Neural cell (in vitro differentiated cells): Measurements from ENCODE around the gene KIF16B. TPM values are rescaled to one million over a fixed set of nuclear protein-coding genes. Genes with fewer than 3 reads are reported as not detected.

Source experiments
- H2AFZ ChIP-seq: fragments of 200-600, 300-800 bp; sonication (generic), shearing (Covaris generic); 2 replicates; pipeline ENCODE4 v1.6.0; 2014; ENCODE audit warnings: low read depth, mild to moderate bottlenecking, antibody characterized with exemption, low read length, moderate library complexity
- H3F3A ChIP-seq: fragments of 200-600 bp; shearing (Covaris generic); 2 replicates; pipeline ENCODE4 v1.6.1; 2016; ENCODE audit warnings: mild to moderate bottlenecking, moderate library complexity, mixed read lengths, antibody characterized with exemption, low read length; ENCODE audit not compliant: insufficient read depth, poor library complexity, severe bottlenecking
- H3K27ac ChIP-seq: fragments of 200-600, 300-800 bp; sonication (generic), shearing (Covaris generic); 2 replicates; pipeline ENCODE4 v1.5.1; 2014; ENCODE audit warnings: mild to moderate bottlenecking, low read length, moderate library complexity
- H3K27me3 ChIP-seq: fragments of 300-800, 200-600 bp; sonication (generic), shearing (Covaris generic); 2 replicates; pipeline ENCODE4 v1.6.0; 2014; ENCODE audit warnings: mild to moderate bottlenecking, low read depth, low read length, moderate library complexity; ENCODE audit not compliant: insufficient read depth
- H3K36me3 ChIP-seq: fragments of 300-800, 200-600 bp; sonication (generic), shearing (Covaris generic); 2 replicates; pipeline ENCODE4 v1.5.1; 2014; ENCODE audit warnings: mild to moderate bottlenecking, antibody characterized with exemption, low read length, moderate library complexity; ENCODE audit not compliant: insufficient read depth
- H3K4me2 ChIP-seq: fragments of 300-800, 200-600 bp; sonication (generic), shearing (Covaris generic); 2 replicates; pipeline ENCODE4 v1.6.0; 2014; ENCODE audit warnings: mild to moderate bottlenecking, low read length
- H3K4me3 ChIP-seq: fragments of 300-800, 200-600 bp; sonication (generic), shearing (Covaris generic); 2 replicates; pipeline ENCODE4 v1.5.1; 2014; ENCODE audit warnings: mild to moderate bottlenecking, low read length, moderate library complexity
- H3K79me2 ChIP-seq: fragments of 200-600 bp; shearing (Covaris generic); replicated peaks from 2 replicates; pipeline ENCODE4 v1.6.0; 2014; ENCODE audit warnings: mild to moderate bottlenecking, low read length, moderate library complexity; ENCODE audit not compliant: insufficient read depth
- H3K9ac ChIP-seq: fragments of 300-800, 200-600 bp; sonication (generic), shearing (Covaris generic); 2 replicates; pipeline ENCODE4 v1.6.1; 2016; ENCODE audit warnings: mild to moderate bottlenecking, low read length, mixed read lengths
- H3K9me2 ChIP-seq: fragments of 200-600 bp; shearing (Covaris generic); 2 replicates; pipeline ENCODE4 v1.6.1; 2016; ENCODE audit warnings: mild to moderate bottlenecking, low read length, mixed read lengths; ENCODE audit not compliant: insufficient read depth
- H3K9me3 ChIP-seq: fragments of 200-600, 300-800 bp; sonication (generic), shearing (Covaris generic); 2 replicates; pipeline ENCODE4 v1.6.1; 2016; ENCODE audit warnings: mild to moderate bottlenecking, mixed run types, low read length, moderate library complexity, mixed read lengths
- H4K20me1 ChIP-seq: fragments of 200-600 bp; shearing (Covaris generic); 2 replicates; pipeline ENCODE4 v1.6.1; 2016; ENCODE audit warnings: mild to moderate bottlenecking, mixed run types; ENCODE audit not compliant: insufficient read depth
- EP300 ChIP-seq: fragments of 450-650 bp; conservative IDR thresholded peaks from 2 replicates; pipeline ENCODE4 v1.6.1; 2014; ENCODE audit warnings: antibody characterized with exemption, mild to moderate bottlenecking, moderate library complexity; ENCODE audit not compliant: poor library complexity, severe bottlenecking
- EZH2 ChIP-seq: fragments of 200-600, 300-800 bp; shearing (Covaris generic), sonication (generic); IDR thresholded peaks from 2 replicates; pipeline ENCODE4 v1.6.1; 2014; ENCODE audit warnings: antibody characterized with exemption, low read length, borderline replicate concordance, mild to moderate bottlenecking; ENCODE audit not compliant: insufficient read depth, poor library complexity, severe bottlenecking
- MXI1 ChIP-seq: fragments of 450-650 bp; conservative IDR thresholded peaks from 2 replicates; pipeline ENCODE4 v1.6.1; 2014; ENCODE audit warnings: antibody characterized with exemption, mild to moderate bottlenecking; ENCODE audit not compliant: poor library complexity, severe bottlenecking
- POLR2AphosphoS5 ChIP-seq: IDR thresholded peaks from 2 replicates; pipeline ENCODE4 v1.6.1; 2012
- RAD21 ChIP-seq: fragments of 450-650 bp; conservative IDR thresholded peaks from 2 replicates; pipeline ENCODE4 v1.6.1; 2014; ENCODE audit warnings: antibody characterized with exemption, mild to moderate bottlenecking, moderate library complexity
- SMC3 ChIP-seq: fragments of 450-650 bp; conservative IDR thresholded peaks from 2 replicates; pipeline ENCODE4 v1.6.1; 2014; ENCODE audit warnings: antibody characterized with exemption, mild to moderate bottlenecking, moderate library complexity; ENCODE audit not compliant: poor library complexity
- TAF1 ChIP-seq: IDR thresholded peaks from 2 replicates; pipeline ENCODE4 v1.6.1; 2012; ENCODE audit warnings: low read depth
- polyA plus RNA-seq: library from polyadenylated mRNA; depleted of rRNA; stranded (reverse); fragments of >200 nt; gene quantifications from 2 replicates; pipeline ENCODE4 v1.2.3, GENCODE V29; 2014
- TF ChIP-seq, protein P1 (sequence below): fragments of 450-650 bp; IDR thresholded peaks from 2 replicates; pipeline ENCODE4 v1.5.1; 2014; ENCODE audit warnings: antibody characterized with exemption, mild to moderate bottlenecking, moderate library complexity; ENCODE audit not compliant: poor library complexity, severe bottlenecking
- TF ChIP-seq, protein P2 (sequence below): IDR thresholded peaks from 2 replicates; pipeline ENCODE4 v1.6.1; 2012; ENCODE audit warnings: borderline replicate concordance

KIF16B gene
- polyA plus RNA-seq, 1 donor from 2014 or later, result 3.8 TPM

GRCh38 chr20:16352751-16353416, 220.4 kb downstream of the KIF16B start:
- Histone ChIP-seq H3K4me2 (no peak overlapping the region), H4K20me1 (no peaks in the 10 kb centered on the region), H3K27ac (no peak overlapping the region), H2AFZ (no peak overlapping the region), H3K9me3 (no peaks in the 10 kb centered on the region), H3F3A (no peaks in the 10 kb centered on the region), H3K27me3 (no peaks in the 10 kb centered on the region), H3K79me2 (no peaks in the 10 kb centered on the region), H3K9ac (no peak overlapping the region), H3K36me3 (no peaks in the 10 kb centered on the region), H3K9me2 (no peaks in the 10 kb centered on the region), H3K4me3 (no peak overlapping the region)
- TF ChIP-seq EP300 (no peak), EZH2 (no peak), TAF1 (no peak), SMC3 (no peak), POLR2AphosphoS5 (no peak), MXI1 (no peak)
- TF ChIP-seq, protein P1, sequence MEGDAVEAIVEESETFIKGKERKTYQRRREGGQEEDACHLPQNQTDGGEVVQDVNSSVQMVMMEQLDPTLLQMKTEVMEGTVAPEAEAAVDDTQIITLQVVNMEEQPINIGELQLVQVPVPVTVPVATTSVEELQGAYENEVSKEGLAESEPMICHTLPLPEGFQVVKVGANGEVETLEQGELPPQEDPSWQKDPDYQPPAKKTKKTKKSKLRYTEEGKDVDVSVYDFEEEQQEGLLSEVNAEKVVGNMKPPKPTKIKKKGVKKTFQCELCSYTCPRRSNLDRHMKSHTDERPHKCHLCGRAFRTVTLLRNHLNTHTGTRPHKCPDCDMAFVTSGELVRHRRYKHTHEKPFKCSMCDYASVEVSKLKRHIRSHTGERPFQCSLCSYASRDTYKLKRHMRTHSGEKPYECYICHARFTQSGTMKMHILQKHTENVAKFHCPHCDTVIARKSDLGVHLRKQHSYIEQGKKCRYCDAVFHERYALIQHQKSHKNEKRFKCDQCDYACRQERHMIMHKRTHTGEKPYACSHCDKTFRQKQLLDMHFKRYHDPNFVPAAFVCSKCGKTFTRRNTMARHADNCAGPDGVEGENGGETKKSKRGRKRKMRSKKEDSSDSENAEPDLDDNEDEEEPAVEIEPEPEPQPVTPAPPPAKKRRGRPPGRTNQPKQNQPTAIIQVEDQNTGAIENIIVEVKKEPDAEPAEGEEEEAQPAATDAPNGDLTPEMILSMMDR, result no peak

DNA sequence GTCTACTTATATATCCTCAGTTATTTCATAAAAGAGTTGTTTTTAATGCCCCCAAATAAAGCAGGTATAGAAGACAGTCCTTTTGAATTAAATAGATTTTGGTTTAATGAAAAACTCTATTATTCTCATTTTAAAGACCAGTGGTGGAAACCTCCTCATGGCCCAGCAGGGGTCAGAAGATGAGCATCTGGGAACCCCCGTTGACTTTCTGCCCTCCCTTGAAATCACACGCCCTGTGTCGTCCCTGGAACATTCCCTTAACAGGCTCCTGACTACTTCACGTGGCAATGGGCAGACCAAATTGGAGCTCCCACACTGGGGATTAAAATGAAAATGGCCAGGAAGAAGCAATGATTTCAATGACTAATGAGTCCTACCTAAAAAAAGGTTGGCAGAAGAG, 220.9 kb downstream of the KIF16B start:
- no peak overlapping the region for H3K4me3 ChIP-seq
- H3K27ac ChIP-seq, result no peak overlapping the region
- no peak overlapping the region for H3K9ac ChIP-seq
- no peak overlapping the region for H2AFZ ChIP-seq
- no peaks in the 10 kb centered on the region for H3K9me2 ChIP-seq
- H3F3A ChIP-seq, result no peaks in the 10 kb centered on the region
- H3K4me2 ChIP-seq, result no peak overlapping the region
- no peaks in the 10 kb centered on the region for H4K20me1 ChIP-seq
- H3K9me3 ChIP-seq, result no peaks in the 10 kb centered on the region
- no peaks in the 10 kb centered on the region for H3K36me3 ChIP-seq
- TF ChIP-seq TAF1 (no peak), EZH2 (no peak), MXI1 (no peak), RAD21 (no peak), POLR2AphosphoS5 (no peak), EP300 (no peak), SMC3 (no peak)
- TF ChIP-seq, protein P1, result no peak
- TF ChIP-seq, protein P2, sequence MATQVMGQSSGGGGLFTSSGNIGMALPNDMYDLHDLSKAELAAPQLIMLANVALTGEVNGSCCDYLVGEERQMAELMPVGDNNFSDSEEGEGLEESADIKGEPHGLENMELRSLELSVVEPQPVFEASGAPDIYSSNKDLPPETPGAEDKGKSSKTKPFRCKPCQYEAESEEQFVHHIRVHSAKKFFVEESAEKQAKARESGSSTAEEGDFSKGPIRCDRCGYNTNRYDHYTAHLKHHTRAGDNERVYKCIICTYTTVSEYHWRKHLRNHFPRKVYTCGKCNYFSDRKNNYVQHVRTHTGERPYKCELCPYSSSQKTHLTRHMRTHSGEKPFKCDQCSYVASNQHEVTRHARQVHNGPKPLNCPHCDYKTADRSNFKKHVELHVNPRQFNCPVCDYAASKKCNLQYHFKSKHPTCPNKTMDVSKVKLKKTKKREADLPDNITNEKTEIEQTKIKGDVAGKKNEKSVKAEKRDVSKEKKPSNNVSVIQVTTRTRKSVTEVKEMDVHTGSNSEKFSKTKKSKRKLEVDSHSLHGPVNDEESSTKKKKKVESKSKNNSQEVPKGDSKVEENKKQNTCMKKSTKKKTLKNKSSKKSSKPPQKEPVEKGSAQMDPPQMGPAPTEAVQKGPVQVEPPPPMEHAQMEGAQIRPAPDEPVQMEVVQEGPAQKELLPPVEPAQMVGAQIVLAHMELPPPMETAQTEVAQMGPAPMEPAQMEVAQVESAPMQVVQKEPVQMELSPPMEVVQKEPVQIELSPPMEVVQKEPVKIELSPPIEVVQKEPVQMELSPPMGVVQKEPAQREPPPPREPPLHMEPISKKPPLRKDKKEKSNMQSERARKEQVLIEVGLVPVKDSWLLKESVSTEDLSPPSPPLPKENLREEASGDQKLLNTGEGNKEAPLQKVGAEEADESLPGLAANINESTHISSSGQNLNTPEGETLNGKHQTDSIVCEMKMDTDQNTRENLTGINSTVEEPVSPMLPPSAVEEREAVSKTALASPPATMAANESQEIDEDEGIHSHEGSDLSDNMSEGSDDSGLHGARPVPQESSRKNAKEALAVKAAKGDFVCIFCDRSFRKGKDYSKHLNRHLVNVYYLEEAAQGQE, result no peak
- no peaks in the 10 kb centered on the region for H3K27me3 ChIP-seq
- no peaks in the 10 kb centered on the region for H3K79me2 ChIP-seq
